Stimulated activated CD4-positive, alpha-beta T cell treated with anti-CD3 and anti-CD28 coated beads, Interleukin-15, amount 100 ng/mL, for 24 hours (primary cell): ENCODE data around the gene PKNOX2.

Experiments used
- DNase-seq: peaks from one replicate; pipeline ENCODE4 v3.0.0-alpha.2; 2020

PKNOX2 gene

DNA sequence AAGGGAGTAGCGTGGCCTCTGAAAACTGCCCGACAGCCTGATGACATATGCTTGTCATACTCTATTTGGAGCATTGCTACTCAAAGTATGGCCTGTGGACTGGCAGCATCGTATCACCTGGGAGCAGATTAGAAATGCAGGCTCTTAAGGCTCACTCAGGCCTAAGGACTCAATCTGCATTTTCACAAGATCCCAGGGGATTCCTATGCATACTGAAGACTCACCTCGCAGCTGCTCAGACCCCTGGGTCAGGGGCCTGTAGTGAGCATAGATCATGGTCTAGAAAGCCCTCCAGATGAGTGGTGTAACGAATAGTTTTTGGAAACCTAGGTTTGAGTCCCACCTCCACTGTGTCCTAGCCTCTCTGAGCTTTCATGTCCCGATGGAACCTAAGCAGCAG, 205.3 kb downstream of the PKNOX2 start:
- no peak for DNase-seq

DNA sequence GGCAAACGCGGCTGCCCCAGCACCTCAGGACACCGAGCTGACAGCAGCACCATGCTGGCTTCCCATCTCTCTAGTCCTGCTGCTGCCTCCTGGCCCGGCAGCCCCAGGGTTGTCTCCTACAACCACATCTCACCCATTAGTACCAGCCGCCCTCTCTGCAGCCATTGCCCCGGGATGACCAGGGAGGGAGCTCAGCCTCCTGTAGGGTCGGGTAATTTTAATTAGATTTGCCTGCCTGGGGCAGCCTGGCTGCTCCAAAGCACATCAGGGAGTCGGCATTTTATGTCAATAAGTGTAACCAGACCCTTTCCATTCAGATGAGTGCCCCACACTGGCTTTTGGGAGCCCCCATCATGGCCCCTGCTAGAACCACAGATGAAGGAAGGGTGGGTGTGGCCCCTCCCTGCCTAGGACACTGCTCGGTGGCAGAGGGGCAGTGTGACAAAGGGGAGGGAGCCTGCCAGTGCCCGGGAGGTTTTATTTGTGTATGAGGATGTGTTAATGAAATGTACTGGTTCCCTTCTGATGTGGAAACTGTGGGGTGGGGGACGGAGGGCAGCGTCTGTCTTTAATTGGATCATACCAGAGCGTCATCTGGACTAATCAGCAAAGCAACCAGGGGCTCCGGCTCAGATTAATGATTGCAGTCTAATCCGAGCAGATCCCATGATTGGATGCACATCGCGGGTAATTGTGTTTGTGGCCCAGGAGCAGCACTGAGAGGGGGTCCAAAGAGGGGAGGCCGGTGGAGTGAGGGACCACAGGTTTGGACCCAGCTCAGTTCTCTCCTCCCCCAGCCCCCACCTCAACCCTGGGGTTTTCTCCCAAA, 206.2 kb downstream of the PKNOX2 start:
- no peak for DNase-seq

DNA sequence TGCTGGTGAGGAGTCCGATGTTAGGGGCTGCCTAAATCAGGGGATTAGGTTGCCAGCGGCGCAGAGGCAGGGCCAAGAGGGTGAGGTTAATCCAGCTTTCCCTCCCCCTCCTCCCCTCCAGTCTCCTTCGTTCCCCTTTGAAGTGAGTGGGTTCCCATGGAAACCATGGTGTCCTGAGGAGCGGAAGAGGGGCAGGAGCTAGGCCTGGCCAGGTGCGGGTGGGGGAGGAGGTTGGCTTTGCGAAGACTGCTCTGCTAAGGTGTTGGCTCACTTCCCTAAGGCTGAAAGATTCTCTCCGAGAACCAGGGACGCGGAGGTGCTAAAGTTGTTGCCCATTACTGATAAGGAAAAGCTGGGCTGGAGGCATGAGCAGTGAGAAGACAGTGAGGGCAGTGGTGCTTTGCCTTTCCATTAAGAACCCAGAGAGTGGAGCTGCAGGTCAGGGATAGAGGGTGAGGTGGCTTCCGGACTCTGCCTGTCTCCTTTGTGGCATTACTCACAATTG, 206.9 kb downstream of the PKNOX2 start:
- DNase-seq = no peak

DNA sequence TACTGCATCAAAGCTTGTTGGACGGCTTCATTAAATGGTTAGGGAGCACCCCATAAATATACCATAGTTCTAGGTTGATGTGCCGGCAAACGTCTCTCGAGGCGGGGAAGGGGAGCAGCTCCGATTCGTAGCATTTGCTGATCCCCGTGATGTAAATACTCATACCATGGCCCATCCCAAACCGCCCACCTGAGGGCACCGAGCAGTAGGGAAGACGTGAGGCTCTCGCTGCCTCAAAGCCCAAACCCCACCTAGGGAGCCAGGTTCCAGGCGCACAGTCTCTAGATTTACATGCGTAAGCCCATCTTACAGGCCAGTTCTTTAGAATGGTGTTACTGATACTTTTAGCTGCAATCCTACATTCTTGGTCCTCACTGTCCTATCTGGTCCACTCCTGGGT, 207.5 kb downstream of the PKNOX2 start:
- no peak for DNase-seq

DNA sequence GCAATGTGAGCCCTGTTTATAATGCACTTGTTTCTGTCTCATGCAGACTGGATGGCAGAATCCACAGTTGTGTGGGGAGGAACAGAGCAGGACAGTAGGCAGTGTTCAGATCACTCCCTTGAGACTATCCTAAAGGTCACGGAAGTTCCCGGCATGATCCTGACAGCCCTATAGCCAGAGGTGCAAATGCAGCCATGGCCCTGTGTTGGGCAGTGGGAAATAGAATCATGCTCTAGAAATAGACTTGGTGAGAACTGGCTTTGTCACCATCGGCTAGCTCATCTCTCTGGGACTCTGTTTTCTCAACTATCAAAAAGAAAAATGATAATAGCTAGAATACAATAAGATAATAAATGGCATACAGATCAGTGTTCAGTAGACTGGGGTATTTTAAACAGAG, 208.4 kb downstream of the PKNOX2 start:
- DNase-seq = no peak

DNA sequence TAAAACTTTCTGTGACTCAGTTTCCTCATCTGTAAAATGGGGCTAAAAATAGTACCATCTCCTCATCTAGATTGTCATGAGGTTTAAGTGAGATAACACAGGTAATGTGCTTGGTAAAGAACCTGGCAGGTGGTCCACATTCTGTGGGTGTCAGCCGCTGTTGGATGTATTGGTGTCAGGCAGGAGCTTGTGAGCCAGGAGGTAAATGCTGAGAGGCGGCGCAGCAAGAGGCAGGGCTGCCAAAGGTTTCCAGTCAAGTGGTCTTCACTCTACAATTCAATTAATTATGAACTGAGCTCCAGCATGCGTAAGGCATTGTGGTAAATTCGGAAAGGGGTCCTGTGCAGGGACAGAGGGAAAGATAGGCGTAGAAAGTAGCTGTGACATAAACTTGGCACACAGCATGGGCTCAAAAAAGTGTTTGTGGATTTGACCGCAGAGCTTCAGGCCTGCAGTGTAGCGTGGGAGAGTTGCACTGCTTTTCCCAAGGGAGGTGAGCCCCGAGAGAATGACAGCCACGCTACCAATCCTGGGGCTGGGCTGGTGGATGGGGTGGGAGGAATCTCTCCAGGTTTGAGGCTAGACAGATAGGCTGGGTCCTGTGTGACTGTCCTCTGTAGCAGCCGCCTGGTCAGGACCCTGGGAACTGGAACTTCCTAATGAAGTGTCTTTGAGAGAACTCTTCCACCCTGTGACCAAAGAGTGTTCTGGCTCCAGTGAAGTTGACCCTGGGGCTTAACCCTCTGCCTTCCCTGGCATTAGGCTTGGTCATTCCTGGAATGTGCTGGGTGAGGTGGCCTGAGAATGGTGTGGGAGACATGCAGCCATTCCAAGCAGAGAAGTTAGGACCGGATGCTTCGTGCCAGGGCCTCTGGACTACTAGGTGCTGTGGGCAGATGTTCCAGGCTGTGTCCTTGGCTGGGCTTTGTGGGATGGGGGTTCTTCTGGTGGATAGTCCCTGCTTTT, 209.2 kb downstream of the PKNOX2 start:
- no peak for DNase-seq

DNA sequence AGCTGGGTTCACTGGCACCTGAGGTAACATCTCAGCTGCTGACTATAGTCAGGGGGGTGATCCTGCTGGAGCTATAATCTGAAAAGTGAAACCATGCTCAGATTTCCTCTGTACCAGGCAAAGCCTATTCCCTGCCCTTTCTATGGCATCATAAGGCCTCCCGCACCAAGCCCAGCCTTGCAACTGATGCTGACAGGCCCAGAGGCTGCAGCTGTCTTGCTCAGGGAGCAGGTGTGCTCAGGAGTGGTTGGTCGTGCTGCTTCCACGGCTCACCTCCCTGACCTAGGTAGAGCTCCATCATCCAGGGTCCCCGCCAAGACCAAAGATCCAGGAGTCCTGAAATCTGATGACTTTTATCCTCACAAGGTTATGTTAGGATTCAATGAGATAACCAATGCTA, 209.8 kb downstream of the PKNOX2 start:
- no peak for DNase-seq

DNA sequence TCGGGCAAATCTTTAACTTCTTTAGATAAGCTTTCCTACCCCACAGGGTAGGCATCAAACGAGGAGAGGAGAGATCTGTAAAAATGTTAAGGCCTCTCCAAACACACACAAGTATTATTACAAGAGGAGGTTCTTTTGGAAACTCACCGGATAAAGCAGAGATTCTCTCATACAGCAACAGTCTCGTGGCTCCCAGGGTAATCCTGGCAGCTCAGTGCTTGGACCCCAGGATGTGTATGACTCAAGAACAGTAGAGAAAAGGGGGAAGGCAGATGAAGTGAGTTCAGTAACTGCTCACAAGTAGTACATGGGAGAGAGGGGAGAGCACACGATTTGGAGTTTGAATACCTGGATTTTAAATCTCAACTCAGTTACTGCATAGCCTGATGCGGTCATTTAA, 210.6 kb downstream of the PKNOX2 start:
- DNase-seq = no peak

DNA sequence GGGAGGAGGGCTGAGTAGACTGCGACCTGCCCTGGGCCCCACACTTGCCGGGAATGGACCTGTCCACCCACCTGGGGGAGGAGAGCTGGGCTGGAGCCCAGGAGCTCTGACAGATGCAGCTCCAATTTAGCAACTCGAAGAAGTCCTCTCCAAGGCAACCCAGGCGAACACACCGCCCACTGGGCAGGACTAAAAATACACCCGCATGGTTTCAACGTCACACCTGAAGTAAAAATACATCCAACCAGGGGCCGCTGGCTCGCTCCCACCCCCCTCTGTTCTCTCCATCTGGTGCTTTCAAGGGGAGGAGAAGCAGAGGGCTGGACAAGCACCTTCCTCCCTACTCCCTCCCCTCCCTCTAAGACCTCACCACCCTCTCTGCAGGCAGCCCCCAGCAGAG, 211.6 kb downstream of the PKNOX2 start:
- DNase-seq = no peak

DNA sequence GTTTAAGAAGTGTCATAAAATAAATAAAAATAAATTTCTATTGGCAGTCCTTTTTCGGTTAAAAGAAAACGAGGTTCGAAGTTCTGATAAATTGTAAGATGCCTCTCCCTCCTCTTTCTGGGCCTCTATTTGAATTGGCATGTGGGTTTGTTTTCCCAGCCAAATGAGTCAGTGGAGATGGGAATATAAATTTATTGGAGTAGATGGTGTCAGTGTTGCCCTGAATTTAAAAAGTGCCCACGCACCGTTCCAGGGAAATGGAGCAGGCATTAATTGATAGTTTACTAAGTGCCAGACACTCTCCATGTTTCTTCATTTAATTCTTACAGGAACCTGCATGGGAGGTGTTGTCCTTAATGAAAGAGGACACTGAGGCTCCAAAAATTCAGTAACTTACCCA, 212.3 kb downstream of the PKNOX2 start:
- no peak for DNase-seq

DNA sequence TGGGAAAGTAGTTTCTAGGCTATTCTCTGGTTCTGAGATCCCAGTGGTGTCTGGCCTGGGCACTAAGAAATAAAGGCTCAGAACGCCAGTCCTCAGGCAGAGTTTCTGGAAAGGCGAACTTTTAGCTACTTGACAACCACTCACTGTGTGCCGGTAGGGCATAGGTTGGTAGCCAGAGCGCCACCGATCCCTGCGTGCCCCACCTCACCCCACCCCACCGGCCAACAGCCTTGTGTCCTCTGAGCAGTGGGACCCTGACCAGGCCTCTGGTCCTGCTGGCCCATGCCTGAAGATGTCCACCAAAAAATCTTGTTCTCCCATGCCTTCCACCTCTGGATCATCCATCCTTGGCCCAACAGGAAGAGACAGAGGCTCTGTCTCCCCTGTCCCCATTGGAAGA, 213.5 kb downstream of the PKNOX2 start:
- DNase-seq = no peak

DNA sequence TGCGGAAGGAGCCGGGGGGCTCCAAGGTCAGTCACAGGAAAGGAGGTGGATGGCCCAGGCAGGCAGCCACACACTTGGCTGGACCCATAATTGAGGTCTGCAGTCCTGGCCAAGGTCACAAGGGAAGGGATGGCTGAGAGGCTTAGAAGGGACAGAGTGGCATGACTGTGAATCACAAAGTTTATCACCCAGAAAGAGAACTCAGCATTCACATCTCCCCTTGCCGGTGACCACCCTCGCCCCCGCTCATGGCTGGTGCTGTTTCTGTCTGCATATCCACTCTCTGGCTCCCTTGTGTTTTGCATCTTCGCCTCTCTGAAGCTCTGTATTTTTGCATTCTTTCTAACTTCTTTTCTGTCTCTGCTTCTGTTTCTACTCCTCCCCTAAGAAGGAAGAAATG, 214.0 kb downstream of the PKNOX2 start:
- DNase-seq = no peak

DNA sequence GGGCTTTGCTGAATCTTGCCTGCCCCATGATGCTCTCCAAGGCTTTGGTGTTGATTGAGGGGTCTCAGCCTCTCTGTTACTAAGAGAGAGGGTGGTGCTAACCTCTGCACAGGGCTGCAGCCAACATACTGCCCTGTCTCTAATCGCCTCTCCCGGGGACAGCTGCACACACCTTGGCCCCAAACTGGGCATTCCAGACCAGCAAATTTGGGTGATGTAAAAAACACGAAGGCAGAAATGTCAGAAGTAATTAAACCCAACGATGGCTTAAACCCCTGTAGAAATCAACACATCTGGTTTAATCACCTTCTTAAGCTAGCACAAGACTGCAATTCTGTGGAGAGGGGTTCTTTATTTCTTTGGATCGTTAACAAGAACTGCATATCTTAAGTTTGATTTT, 215.0 kb downstream of the PKNOX2 start:
- no peak for DNase-seq

DNA sequence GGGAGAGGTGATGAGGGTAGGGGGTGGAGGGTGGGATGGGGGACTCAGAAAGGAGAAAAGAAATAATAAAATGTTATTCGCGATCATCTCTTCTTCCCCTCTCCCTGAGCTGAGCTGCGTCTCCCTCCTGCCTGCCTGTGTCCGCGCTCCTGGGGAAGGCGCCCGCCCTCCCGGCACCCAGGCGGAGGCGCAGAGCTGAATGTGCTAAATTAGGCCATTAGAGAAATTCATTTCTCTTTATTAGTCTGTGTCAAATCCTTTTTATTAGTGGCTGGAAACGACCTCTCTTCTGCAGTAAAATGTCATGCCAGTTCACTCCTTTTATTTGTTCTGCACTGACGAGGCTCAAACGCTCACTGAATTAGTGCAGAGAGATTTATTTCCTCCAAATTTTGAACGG, 215.4 kb downstream of the PKNOX2 start:
- DNase-seq = no peak

DNA sequence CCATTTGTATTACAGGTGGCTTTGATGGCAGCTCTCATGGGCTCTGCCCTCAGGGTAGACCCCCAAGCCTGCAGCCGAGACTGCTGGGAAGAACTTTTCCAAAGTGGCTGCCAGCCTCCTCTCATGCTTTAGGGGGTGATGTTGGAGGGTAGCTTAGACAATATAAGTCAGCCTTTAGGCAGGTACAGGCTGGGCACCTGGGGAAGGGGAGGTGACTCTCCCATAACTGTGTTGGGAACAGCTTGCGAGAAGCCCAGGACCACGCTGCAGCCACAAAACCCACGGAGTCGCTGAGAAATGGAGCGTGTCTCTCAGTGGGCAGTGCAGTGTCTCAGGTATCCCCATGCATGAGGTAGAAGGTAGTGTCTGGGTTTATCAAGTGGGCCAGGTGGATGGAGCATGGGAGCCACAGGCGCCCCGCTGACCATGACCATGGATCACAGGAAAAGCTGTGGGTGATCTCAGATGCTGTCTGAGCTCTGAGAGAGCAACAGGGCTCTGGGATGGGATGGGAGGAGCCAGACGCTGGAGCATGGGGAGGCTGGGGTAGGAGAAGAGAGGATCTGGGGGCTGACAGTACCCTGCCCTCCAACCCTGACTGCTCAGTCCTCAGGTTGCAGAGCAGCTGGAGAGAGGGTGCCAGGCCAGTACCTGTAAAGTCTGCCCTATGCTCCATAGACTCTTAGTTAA, 216.3 kb downstream of the PKNOX2 start:
- no peak for DNase-seq

DNA sequence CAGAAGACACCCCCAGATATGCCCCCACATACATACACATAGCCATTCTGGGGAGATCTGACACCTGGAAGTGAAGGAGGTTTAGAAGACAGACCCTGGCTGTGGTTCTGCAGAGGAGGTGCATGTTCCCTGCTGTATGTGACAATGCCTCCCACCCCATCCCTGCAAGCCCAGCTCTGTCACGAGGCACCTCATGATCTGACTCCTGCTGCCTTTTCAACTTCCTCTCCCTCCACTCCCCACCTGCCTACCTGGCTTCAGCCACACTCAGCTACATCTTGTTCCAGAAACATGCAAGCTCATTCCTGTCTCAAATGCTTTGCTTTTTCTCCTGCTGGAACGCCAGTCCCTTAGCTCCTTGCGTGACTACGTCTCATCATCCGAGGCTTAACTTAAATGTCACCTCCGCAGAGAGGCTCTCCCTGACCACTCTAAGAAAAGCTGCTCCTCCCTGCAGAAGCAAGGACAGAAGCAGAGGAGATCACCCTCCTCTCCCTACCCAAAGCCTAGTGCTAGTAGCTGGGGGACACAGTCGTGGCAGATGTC, 217.0 kb downstream of the PKNOX2 start:
- no peak for DNase-seq

DNA sequence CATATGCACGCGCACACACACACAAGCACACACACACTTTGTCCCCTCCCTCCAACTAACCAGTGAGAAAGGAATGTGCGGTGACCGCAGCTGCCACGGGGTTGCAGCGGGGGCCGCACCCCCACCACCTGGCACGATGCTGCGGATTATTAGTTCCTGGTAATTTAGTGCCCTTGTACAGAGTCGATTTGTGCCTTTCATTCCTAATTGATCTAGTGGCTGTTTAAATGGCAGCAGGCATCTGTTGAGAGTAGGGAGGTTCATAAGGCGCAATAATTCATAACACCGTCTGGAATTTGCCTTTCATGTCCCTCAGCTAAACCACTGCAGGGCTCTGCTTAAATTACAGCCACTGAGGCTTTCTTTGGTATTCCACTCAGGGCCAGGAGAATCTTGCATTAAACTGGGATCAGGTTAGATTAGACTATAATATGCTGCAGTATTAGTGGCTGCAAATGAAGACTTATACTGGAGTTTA, 217.8 kb downstream of the PKNOX2 start:
- no peak for DNase-seq

DNA sequence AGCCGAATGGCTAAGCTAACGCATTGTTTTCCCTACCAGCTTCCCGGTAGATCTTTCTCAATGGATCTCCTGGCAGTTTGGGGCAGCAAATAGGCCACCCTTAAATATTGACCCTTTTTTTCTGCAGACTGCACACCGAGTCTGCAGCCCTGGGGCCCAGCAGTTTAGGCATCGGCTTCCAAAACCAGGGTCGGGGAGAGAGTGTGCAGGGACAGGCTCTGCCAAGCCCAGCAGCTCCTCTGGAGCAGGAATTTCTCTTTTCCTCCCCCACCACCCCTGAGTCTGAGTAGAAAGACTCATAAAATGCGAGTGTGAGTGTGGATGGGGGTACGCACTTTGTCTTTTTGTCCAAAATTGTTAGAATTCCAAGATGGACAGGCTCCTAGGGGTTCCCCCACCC, 218.3 kb downstream of the PKNOX2 start:
- no peak for DNase-seq

DNA sequence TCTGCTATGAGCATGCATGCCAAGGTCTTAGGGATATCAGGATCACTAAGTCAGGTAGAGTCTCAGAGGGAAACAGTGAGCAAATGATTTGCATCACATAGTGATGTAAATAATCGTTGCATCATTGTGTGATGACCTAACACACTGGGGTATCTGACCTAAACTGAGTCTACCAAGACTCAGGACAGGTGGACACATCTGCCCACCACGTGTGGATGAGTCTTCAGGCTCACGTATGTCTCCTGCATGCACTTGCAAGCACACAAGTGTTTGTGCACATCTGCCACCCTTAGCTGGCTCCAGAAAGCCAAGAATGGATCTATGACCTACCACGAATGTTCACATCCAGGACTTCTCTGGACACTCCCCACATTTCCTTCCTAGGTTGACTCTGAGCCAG, 220.3 kb downstream of the PKNOX2 start:
- no peak for DNase-seq

DNA sequence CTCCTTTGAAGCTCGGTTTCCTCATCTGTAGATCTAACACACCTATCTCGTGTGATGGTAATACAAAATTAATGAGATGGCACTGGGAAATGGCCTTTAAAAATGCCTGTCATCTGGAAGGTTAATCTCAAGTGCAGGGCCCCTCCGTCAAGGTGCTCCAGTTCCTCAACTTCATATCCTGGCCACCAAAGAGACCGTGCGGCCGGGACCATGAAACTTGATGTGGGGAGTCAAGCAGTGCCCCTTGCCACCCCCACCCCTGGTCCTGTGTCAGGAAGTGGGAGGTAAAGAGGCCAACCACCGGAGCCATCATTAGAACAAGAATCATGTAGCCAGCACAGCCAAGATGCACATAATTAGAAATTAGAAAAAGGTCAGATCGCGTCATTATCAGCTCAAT, 223.3 kb downstream of the PKNOX2 start:
- DNase-seq = no peak

DNA sequence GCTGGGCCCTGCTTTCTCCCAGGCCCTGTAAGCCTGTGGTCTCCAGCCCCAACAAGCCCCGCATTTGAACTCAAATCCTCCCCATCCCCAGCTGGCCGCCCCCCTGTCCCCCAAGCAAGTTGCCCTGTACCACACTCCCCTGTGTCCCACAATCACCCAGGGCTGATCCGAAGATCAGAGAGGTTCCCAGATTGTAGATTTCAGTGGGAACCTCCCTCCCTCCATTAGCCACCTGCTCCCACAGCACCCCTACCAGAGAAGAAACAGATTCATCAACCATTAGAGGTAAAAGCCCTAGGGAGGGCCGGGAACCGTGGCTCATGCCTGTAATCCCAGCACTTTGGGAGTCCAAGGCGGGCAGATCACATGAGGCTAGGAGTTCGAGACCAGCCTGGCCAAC, 224.1 kb downstream of the PKNOX2 start:
- DNase-seq = no peak

DNA sequence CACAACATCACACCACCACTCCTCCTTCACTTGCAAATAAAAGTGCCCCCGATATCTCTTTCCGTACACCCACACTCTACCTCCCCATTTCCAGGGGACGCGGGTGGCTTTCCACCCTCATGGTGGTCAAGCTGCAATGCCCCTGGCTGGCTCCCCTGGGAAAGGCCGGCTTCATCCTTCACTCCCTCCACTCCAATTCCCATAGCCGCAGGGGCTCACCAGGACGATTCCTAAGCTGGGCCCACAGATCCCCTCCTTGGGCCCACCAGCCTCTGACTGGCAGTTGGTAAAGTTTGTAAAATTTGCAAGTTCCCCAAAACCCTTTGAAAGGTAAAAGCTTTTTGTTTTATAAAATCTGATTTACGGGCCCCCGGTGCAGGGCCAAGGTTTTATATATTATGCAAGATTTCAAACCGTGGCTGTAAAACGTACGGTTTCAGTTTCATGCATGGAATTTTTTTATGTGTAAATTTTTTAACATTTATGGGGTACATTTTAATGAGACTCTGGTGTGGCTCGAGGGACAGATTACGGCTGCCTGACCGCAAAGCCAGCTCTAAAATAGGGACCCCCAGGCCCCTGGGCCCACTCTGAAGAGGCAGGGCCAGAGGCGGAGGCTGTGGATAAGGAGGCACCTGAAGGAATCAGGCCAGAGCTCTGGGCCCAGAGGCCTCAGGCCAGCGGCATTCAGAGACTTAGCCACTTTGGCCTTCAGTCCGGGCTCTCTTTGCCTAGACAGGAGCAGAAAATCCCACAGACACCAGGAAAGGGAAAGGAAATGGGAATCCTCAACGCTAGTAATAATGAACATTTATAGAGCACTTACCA, 225.0 kb downstream of the PKNOX2 start:
- no peak for DNase-seq
